Hematopoietic multipotent progenitor cell treated with erythropoietin and hydrocortisone succinate and interleukin-3 and kit ligand, for 4 days (in vitro differentiated cells): Measurements from ENCODE around the gene NCOA1.
"Not testable (repeated sequence)": the region's sequence is repeated elsewhere in the genome, so short reads cannot be mapped to it uniquely, and the experiment has no call there.

Experiments used
- DNase-seq: peaks from one replicate; pipeline ENCODE4 v3.0.0-alpha.2; 2015

Gene NCOA1

GRCh38 chr2:24542269-24542872 is 51.3 kb downstream of the NCOA1 start:
- DNase-seq = no peak

- DNase-seq = peak; percentile 28
Observed at GRCh38 chr2:24543252-24543651, 52.2 kb downstream of the NCOA1 start.

- no peak for DNase-seq
Observed at GRCh38 chr2:24544456-24545115, 53.5 kb downstream of the NCOA1 start.

- DNase-seq = no peak
Observed at GRCh38 chr2:24546669-24547068, 55.6 kb downstream of the NCOA1 start.

- DNase-seq = no peak
Observed at GRCh38 chr2:24548058-24548457, 57.0 kb downstream of the NCOA1 start.

GRCh38 chr2:24550301-24550700 is 59.2 kb downstream of the NCOA1 start:
- DNase-seq = not testable (repeated sequence)

GRCh38 chr2:24551016-24551415 is 60.0 kb downstream of the NCOA1 start:
- DNase-seq = no peak

GRCh38 chr2:24552836-24553235 is 61.8 kb downstream of the NCOA1 start:
- DNase-seq = no peak

GRCh38 chr2:24558781-24559472 is 67.9 kb downstream of the NCOA1 start:
- no peak for DNase-seq

- no peak for DNase-seq
Observed at GRCh38 chr2:24559473-24560113, 68.5 kb downstream of the NCOA1 start.

- no peak for DNase-seq
Observed at GRCh38 chr2:24565537-24565936, 74.5 kb downstream of the NCOA1 start.

GRCh38 chr2:24566209-24566608 is 75.2 kb downstream of the NCOA1 start:
- no peak for DNase-seq

GRCh38 chr2:24566630-24567029 is 75.6 kb downstream of the NCOA1 start:
- DNase-seq = no peak

- no peak for DNase-seq
Observed at GRCh38 chr2:24568551-24568950, 77.5 kb downstream of the NCOA1 start.

- DNase-seq = not testable (repeated sequence)
Observed at GRCh38 chr2:24569565-24569964, 78.5 kb downstream of the NCOA1 start.

GRCh38 chr2:24570225-24570624 is 79.2 kb downstream of the NCOA1 start:
- DNase-seq = no peak

GRCh38 chr2:24571828-24572442 is 80.9 kb downstream of the NCOA1 start:
- DNase-seq = peak; percentile 23

- DNase-seq = no peak
Observed at GRCh38 chr2:24576146-24576545, 85.1 kb downstream of the NCOA1 start.

GRCh38 chr2:24576617-24577016 is 85.6 kb downstream of the NCOA1 start:
- no peak for DNase-seq

GRCh38 chr2:24577481-24577880 is 86.4 kb downstream of the NCOA1 start:
- DNase-seq = peak; percentile 76

- no peak for DNase-seq
Observed at GRCh38 chr2:24579053-24579803, 88.2 kb downstream of the NCOA1 start.

- DNase-seq = no peak
Observed at GRCh38 chr2:24580561-24580960, 89.5 kb downstream of the NCOA1 start.

GRCh38 chr2:24581971-24582370 is 90.9 kb downstream of the NCOA1 start:
- peak; percentile 22 for DNase-seq
